NCI-H2107 (cell line): ENCODE measurements around the gene KCTD11.
"Not testable (repeated sequence)": the region's sequence is repeated elsewhere in the genome, so short reads cannot be mapped to it uniquely, and the experiment has no call there.

Source experiments
- DNase-seq: peaks from one replicate; lab custom pipeline; 2025; lab: John Stamatoyannopoulos, UW

The KCTD11 gene

DNA sequence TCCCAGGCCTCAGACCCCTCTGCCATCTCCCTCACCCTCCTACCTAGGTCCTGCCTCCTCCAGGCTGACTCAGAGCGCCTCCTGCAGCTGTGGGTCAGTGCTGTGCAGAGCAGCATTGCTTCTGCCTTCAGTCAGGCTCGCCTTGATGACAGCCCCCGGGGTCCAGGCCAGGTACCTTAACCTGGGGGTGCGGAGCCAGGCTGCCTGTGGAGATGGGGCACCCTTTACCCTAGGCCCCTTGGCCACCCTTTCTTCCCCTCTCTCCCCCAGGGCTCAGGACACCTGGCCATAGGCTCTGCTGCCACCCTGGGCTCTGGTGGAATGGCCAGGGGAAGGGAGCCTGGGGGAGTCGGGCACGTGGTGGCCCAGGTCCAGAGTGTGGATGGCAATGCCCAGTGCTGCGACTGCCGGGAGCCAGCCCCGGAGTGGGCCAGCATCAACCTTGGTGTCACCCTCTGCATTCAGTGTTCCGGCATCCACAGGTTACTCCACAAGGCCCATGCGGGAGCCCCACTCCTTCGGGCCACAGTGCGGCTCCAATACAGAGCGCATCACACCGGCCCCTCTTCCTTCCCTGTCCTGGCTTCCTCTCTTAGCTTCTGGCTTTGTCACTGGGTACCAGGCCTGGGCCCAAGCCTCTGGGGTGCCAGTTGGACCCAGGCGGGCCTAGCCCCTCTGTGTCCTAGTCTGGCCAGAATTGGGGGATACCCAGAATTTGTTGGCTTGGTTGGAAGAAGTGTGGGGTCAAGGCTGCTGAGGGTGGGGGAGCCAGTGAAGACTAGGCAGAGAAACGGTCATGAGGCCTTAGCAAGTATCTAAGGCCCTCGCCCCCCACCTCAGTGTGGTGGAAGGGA, 5.0 kb upstream of the KCTD11 start:
- no peak for DNase-seq

DNA sequence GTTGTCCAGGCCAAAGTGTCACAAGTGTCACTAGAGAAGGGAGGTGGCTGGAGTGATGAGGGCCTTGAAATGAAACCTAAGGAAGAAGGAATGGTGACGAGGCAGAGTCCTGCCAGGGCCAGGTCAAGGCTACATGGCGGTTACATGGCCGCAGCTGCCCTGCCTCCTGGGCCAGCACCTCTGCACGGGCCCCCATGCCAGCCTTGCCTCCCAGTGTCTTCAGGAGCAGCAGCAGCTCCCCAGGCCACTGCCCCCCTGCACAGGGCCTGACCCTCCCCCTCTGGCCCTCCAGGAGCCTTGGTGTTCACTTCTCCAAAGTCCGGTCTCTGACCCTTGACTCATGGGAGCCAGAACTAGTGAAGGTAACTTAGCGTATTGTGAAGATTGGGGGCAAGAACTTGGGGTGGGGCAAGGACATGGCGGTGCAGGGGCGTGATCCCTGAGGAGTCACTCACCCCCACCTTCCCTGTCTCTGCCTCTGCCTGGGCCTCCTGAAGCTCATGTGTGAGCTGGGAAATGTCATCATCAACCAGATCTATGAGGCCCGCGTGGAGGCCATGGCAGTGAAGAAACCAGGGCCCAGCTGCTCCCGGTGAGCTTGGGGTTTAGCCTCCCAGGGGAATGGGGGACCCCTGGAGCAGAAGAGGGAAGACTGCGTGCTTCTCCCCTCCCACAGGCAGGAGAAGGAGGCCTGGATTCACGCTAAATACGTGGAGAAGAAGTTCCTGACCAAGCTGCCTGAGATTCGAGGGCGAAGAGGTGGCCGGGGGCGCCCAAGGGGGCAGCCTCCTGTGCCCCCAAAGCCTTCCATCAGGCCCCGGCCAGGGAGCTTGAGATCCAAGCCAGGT, 4.1 kb upstream of the KCTD11 start:
- DNase-seq: no peak

DNA sequence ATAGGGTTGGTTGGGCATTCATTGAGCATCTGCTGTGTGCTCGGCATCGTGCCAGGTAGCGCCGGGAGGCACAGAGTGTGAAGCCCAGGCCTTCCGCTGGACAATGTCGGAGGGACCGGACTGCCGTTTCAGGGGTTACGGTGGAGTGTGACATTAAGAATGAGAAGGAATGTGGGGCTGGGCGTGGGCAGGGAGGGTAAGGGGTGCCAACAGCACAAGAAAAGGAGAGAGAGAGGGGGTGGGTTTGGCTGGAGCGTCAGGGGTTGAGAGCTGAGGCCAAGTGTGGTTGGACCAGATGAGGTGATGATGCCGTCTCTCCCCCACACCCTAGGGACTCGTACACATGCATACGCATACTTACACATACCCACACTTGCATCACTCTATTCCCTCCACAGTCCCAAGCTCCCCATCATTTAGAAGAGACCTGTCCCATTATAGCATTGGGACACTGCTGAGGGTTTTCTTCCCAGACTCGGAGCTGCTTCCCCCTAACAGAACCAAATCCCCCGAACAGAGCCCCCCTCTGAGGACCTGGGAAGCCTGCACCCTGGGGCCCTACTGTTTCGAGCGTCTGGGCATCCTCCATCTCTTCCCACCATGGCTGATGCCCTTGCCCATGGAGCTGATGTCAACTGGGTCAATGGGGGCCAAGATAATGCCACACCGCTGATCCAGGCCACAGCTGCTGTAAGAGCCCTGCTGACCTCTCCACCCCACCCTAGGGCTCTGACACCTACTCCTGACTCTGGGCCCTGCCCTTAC, 3.3 kb upstream of the KCTD11 start:
- DNase-seq: no peak

DNA sequence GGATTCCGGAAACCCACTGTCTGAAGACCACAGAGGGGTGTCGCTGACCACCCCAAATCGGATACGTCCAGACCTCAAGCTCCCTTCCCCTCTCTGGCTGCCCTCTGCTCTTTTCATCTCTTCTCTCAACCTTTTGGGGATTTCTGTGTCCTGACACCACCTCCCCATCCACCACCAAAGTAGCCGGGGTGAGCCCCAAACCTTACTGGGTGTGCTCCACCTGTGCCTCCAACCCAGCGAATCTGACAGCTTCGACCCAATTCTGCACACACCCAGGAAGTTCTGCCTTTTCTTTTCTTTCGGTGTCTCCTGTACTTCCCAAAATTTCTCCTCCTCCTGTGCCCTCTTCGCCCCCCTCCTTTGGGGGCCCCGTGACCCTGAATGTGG, 534 bp downstream of the KCTD11 start:
- no peak for DNase-seq

DNA sequence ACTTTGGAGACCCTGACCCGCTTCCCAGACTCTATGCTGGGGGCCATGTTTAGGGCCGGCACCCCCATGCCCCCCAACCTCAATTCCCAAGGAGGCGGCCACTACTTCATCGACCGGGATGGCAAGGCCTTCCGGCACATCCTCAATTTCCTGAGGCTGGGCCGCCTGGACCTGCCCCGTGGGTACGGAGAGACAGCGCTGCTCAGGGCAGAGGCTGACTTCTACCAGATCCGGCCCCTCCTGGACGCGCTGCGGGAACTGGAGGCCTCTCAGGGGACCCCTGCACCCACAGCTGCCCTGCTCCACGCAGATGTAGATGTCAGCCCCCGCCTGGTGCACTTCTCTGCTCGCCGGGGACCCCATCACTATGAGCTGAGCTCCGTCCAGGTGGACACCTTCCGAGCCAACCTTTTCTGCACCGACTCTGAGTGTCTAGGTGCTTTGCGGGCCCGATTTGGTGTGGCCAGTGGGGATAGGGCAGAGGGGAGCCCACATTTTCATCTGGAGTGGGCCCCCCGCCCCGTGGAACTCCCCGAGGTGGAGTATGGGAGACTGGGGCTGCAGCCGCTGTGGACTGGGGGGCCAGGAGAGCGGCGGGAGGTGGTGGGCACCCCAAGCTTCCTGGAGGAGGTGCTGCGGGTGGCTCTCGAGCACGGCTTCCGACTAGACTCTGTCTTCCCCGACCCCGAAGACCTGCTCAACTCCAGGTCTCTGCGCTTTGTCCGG, 1.1 kb downstream of the KCTD11 start:
- no peak for DNase-seq

DNA sequence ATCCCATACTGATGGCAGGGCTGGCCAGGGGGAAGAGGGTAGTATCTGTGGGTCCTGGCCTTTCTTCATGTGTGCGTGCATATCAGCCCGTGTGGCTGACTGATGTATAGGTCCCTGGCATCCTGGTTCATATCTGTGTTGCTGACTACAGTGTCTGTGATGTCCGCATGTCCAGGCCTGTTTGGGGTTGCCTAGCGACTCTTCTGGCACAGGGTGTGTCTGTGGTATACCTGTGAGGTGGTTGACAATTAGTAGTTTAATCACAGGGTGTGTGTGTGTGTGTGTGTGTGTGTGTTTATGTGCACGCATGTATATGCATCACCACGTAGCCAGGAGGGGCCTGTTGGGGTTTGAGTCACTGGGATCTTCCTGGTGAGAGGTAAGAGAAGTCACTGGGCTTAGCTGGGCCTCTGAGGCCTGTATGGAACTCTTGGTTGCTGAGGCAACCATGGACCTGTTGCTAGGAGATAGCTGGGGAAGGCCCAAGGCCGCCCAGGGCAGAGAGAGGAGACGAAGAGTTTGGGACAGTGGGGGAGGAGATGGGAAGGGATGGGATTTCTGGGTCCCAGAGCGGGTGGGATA, 2.4 kb downstream of the KCTD11 start:
- no peak for DNase-seq

DNA sequence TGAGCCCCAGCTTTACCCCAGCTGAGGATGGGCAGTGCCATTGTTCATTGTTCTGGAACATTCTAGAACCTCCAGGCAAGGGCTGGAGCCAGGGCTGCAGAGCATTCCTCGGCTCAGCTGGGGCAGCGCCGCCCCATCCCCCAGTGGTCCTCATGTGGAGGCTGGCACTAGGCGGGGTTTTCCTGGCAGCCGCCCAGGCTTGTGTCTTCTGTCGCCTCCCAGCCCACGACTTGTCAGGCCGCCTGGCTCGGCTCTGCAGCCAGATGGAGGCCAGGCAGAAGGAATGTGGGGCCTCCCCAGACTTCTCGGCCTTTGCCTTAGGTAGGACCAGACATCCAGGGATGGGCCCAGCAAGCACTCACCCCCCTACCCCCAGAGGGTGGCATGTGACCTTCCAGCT, 3.1 kb downstream of the KCTD11 start, which contains the start of gene TMEM95:
TSS of gene TMEM95 (plus strand) at position 104 of the 400 bp plus-strand sequence. CDS start at position 153, 49 bp downstream.
- no peak for DNase-seq

DNA sequence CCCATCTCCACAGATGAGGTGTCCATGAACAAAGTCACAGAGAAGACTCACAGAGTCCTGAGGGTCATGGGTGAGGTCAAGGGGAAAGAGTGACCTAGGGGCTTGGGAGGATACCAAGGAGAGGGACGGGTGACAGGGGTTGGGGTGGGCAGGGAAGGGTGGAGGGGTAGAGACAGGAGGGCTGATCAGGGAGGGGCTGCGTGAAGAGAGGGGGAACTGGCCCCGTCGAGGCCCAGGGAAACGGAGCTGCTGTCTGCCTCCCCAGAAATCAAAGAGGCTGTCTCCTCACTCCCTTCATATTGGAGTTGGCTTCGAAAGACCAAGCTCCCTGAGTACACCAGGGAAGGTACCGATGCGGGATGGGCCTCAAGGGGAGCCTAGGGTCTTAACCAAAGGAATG, 3.6 kb downstream of the KCTD11 start:
- DNase-seq: no peak

DNA sequence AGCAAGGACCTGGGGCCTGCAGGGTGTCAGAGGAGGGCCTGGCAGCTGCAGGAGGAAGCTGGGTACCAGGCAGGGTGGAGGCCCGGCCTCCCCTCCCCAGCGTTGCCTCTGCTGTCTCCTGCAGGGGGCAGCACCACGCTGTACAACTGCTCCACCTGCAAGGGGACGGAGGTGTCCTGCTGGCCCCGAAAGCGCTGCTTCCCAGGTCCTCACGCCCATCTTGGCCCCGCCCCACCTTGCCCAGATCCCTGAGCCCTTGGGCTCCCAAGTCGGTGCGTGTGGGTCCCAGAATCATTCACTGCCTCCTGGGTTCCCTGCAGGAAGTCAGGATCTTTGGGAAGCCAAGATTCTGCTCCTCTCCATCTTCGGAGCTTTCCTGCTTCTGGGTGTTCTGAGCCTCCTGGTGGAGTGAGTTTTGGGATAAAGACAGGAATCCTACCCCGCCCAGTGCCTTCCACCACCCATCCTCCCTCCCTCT, 4.1 kb downstream of the KCTD11 start:
- peak; percentile 31 for DNase-seq

DNA sequence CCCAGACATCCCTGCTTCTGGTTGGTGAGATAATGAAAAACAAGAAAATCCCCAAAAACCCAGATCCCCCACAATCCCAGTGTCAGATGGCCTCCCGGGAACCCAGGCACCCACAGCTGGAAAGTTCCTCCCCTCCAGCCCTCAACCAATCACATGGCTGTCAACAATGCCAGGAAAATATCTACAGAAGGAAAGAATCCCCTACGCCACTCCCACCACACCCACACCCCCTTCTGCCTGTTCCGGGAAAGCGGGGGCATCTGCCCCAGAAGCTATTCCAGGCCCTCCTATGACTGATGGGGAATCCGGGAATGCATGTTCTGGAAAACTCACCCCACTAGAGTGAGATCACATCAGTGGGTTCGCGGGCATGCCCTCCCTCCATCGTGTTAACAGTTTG, 4.8 kb downstream of the KCTD11 start:
- no peak for DNase-seq

DNA sequence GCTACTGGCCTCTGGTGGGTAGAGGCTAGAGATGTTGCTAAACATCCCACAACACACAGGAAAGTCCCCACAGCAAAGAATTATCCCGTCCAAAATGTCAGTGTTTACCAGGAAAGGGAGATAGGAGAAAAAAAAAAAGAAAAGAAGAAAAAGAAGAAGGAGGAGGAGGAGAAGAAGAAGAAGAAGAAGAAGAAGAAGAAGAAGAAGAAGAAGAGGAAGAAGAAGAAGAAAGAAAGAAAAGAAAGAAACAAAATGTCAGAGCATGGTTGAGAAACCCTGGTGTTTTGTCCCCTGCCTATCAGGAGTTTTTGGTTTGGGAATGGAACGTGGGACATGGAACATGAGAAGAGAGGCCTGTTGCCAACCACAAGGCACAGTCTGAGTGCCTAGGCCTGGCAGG, 5.4 kb downstream of the KCTD11 start:
- DNase-seq: no peak

DNA sequence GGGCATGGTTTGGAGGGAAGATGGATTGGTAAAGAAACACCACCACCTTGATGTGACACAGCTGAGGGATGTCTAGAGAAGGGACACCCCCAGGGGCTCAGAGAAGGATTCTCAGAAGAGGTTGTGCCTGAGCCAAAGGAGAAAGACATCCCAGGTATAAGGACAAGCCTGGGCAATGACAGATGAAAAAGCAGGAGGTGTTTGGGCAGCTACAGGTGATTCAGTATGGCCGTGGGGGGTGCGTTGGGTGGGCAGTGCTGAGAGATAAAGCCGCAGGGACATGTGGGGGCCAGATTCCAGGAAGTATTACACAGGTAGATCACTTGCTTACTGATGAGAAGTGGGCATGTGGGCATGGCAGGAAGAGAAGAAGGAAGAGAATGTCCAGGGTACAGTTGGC, 9.9 kb downstream of the KCTD11 start:
- DNase-seq: no peak

DNA sequence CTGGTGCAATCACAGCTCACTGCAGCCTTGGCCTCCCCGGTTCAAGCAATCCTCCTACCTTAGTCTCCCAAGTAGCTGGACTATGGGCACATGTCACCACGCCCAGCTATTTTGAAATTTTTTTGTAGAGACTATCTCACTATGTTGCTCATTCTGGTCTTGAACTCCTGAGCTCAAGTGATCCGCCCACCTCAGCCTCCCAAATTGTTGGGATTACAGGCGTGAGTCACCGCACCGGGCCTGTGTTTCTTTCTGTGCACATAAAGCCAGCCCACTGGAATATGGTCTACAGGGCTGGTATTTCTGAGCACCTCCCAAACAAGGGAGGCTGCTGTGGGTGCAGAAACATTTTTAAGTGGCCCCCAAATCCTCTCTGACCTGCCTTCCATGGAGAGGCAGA, 11.3 kb downstream of the KCTD11 start:
- DNase-seq: no peak

DNA sequence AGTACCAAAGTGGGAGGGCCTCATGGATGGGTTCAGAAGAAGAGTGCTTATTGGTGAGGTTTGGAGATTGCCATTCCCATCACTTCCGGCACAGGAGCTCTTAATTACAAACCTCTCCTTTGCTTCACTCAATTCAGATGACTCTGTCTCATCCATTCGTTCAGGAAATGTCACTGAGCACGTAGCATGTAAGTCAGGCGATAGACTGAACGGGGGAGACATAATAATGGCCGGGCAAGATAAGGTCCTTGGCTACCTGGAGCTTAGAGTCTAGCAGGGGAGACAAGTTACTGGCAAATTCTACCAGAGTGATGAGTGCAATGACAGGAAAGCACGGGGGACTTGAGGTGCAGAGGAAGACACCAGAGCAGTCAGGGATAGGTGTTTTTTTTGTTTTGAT, 14.0 kb downstream of the KCTD11 start:
- DNase-seq: not testable (repeated sequence)

DNA sequence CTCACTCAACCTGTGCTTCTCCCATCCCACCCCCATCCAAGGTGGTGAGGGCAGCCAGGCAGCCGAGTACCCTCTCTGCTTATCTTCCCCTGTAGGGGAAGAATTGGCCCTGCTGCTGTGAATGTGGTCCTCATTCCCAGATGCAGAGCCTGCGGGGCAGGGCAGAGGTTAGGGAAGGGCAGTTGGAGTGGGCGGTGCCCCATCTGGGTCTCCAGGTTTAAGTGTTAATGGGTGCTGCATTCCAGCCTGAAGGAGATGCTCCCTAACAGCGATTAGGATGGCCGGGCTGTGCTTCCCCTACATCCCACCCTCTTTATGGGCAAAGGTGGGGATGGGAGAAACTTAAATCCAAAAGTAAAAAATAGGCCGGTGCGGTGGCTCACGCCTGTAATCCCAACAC, 15.1 kb downstream of the KCTD11 start:
- no peak for DNase-seq

DNA sequence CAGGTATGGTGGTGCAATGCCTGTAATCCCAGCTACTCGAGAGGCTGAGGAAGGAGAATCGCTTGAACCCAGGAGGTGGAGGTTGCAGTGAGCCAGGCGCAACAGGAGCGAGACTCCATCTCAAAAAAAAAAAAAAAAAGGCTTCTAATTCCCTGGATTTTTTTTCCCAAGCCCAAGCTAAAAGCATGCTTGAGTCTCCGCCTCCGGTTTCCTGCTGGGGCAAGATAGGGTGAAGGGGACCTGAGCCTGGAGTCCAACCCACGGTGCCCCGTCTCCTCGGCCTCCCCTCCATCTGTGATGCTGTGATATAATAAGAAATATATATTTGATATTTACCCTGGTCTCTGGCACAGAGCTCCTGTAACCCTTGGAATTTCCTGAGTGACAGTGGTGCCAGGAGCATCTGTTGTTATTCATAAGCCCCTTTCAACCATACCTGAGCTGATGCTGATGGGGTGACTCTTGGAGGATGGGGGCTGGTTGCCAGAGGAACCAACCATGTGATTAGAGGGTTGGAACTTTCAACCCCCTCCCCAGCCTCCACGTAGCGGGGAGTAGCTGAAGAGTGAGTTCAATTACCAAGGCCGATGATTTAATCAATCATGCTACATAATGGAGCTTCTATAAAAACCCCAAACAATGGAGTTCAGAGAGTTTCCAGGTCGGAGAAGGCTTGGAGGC, 16.1 kb downstream of the KCTD11 start:
- no peak for DNase-seq

DNA sequence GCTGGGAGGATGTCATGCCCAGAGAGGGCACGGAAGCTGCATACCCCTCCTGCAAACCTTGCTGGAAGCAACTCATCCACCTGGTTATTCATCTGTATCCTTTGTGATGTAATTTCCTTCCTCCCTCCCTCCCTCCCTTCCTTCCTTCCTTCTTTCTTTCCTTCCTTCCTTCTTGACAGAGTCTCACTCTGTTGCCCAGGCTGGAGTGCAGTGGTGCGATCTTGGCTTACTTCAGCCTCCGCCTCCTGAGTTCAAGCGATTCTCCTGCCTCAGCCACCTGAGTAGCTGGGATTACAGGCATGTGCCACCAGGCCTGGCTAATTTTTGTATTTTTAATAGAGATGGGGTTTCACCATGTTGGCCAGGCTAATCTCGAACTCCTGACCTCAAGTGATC, 16.6 kb downstream of the KCTD11 start:
- DNase-seq: not testable (repeated sequence)

DNA sequence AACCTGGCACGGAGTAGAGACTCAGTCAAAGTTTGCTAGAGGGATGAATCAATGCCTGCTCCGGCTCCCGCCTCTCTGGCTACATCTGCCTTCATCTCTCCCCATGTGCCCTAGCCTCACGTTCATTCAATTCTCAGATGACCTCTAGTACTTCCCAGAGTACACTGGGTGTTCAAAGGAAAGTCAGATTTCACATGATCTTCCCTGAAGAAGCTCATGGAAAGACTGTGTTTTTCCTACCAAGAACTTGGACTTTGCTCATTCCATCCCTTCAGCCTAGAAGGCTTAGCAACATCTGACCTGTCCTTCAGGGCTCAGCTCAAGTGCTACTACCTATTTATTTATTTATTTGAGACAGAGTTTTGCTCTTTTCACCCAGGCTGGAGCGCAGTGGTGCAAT, 17.9 kb downstream of the KCTD11 start:
- DNase-seq: no peak

DNA sequence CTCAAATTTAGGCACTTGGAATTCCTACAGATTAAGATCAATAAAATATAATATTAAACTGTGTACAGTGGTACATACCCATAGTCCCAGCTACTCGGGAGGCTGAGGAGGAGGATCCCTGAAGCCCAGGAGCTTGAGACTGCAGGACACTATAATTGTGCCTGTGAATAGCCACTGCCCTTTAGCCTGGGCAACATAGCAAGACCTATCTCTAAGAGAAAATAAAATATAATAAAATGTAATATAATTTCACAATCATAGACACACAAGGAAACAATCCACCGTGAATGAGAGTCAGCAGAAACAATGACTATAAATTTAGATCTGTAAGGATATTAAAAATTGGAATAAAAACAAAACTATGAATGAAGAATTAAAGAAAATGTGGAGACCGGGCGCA, 18.9 kb downstream of the KCTD11 start:
- no peak for DNase-seq

DNA sequence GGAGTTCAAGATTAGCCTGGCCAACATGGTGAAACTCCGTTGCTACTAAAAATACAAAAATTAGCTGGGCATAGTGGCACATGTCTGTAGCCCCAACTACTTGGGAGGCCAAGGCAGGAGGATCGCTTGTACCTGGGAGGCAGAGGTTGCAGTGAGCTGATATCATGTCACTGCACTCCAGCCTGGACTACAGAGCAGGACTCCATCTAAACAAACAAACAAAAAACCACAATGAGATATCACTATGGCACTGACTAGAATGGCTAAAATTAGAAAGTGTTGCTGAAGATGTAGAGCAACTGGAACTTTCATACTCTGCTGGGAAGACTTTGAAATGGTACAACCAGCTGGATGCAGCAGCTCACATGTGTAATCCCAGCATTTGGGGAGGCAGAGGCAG, 22.4 kb downstream of the KCTD11 start:
- no peak for DNase-seq

DNA sequence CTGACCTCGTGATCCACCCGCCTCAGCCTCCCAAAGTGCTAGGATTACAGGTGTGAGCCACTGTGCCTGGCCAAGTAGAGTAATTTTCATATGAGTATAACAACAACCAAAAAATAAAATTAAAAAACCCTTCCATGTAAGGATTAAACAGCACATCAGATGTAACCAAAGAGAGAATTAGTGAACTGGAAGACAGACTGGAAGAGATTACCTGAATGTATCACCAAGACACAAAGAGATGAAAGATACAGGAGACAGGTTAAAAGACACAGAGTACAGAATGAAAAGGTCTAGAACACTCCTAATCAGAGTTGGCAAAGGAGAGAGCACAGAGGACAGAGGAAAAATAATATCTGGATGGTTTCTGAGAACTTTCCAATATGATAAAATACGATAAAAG, 27.2 kb downstream of the KCTD11 start:
- DNase-seq: no peak
